GM18861 (cell line): Measurements from ENCODE around the gene OTOP1.
"Not testable (repeated sequence)": the region's sequence is repeated elsewhere in the genome, so short reads cannot be mapped to it uniquely, and the experiment has no call there.

Experiments
- ATAC-seq: cut with Tn5 transposase; IDR thresholded peaks from one replicate; pipeline ENCODE4 v1.9.1; 2021; ENCODE audit not compliant: unreplicated experiment

Gene OTOP1

DNA sequence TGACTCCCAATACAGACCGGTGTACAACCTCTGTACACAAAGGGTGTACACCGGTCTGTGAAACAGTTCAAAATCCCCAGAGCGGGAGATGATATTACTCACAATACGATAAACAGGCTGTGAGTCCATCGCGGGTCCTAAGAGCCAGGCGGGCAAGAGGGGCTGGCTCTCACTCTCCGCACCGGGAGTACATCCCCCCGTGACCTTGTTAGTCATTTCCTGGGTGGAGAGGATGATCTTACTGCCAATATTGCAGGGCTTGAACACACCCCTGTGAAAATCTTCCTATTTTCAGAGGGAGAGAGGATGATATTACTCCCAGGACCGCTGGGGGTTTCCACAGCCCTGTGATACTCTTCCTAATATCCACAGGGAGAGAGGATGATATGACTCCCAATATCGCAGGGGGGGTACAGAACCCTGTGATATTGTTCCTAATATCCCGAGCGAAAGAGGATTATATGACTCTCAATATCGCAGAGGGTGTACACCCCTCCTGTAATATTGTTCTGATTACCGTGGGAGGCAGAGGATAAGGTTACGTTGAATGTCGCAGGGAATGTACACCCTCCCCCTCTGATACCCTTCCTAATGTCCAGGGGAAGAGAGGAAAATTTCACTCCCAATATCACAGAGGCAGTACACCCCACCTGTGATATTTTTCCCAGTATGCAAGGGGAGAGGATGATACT is 60.9 kb downstream of the OTOP1 start:
- ATAC-seq = not testable (repeated sequence)

DNA sequence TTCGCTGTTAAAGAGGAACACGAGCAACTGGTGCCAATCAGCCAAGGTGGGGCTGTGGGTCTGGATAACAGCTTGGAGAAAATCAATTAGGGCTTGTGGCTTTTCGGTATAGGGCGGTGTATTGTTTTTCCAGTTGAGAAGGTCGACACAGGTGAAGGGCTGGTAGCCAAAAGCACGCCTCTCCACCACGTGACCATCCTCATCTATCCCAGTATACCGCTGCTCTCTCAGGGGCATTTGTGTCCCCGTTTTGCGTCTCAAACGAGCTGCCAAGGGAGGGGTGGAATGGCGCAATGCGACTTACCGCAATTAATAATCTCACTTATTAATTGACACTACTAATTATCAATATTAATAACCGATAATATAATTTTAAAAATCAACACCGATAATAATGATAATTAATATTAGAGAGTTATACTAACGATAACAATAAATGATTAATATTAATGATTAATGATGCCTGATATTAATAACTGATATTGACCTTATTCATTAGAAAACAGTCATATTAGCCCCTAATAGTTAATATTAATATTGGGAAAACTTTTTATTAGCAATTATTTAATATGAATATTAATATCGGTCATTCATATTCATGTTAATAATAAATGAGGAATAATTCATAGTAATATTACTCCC is 62.1 kb downstream of the OTOP1 start:
- not testable (repeated sequence) for ATAC-seq

DNA sequence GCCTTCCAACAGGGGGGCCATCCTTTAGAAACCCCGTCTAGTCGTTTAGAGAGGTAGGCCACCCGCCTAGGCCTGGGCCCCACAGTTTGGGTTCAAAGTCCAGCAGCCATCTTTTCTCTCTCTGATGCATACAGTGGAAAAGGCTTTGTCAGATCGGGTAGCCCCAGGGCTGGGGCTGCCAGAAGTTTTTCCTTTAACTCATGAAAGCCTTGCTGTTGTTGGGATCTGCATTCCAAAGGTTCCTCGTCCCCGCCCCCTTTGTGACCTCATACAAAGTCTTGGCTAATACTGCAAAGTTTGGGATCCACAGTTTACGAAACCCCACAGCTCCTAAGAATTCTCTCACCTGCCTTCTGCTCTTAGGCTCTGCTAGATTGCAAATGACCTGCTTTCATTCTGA is 64.5 kb downstream of the OTOP1 start:
- not testable (repeated sequence) for ATAC-seq

DNA sequence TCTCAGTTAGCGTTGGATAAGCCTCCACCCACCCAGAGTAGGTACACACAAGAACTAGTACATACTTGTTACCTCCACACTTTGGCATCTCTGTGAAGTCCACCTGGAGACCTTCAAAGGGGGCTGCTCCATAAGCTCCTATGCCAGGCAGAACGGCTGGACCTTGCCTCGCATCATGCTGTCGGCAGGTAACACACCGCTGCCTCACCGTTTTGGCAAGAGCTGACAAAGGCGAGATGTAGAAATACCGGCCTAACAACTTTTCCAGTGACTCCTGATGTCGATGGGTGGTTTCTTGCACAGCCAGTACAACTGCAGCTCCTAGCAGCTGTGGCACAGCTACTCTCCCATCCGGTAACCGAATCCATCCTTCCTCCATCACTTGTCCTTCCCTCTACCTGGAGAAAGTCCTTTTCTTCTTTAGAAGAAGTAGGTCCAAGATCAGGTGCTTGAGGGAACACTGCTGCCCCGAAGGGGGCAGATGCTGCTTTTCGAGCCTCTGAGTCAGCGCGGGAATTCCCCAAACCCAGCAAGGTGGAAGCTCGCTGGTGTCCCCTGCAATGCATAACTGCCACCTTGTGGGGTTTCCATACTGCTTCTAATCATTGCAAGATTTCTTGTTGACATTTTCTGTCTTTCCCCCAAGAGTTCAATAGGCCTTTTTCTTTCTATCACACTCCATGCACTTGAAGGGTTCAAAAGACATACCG is 65.6 kb downstream of the OTOP1 start:
- ATAC-seq = not testable (repeated sequence)

DNA sequence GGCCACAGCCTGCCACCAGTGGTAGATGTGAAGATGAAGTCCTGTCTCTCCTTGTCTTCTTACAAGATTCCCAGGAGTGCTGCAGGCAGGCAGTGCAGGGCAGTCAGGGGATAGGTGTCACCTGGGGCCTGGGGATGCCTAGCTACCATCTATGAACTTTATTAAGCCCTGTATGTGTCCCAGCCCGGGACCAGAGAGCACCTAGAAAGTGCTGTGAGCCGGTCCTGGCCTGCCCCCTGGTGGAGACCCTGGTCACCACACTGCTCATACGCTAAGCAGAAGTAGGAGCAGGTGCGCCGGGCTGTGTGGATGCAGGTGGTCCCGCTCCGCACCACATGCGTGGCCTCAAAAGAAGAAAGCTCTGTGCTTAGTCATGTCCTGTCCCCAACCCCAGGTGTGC is 81.1 kb downstream of the OTOP1 start:
- not testable (repeated sequence) for ATAC-seq

DNA sequence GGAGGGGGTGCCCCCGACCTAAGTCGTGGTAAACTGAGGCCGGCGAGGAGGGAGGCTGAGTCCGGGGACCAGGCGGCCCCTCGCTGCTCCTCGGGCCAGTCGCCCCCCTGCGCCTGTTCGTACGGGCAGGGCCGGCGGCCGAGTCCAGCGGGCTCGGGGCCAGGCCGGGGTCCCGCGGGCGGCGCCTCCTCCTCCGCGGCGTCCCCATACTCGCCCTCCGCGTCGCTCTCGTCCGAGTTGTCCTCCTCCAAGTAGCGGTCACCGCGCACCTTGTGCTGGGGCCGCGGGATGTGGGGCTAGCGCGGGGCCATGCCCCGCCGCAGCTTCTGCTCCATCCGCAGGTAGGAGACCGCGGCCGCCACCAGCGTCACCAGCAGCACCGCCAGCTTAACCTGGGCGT is 83.4 kb downstream of the OTOP1 start:
- ATAC-seq = not testable (repeated sequence)

DNA sequence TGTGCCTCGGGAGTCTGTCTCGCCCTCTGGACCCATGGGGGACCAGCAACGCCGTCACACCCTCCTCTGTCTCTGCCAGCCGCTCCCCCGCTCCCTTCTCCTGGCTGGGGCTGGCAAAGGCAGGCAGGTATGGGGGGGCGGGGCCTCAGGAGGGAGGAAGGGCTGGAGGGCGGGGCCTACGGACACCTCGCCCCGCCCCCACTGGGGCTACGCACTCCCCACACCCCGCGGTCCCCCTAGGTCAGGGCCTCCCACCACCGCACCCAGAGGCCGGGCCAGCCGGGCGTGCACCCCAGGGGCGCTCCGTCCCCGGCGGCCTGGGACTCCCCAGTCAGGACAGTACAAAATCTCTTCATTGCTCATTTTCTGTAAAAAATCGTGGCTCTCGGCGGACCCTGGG is 84.0 kb downstream of the OTOP1 start:
- not testable (repeated sequence) for ATAC-seq

DNA sequence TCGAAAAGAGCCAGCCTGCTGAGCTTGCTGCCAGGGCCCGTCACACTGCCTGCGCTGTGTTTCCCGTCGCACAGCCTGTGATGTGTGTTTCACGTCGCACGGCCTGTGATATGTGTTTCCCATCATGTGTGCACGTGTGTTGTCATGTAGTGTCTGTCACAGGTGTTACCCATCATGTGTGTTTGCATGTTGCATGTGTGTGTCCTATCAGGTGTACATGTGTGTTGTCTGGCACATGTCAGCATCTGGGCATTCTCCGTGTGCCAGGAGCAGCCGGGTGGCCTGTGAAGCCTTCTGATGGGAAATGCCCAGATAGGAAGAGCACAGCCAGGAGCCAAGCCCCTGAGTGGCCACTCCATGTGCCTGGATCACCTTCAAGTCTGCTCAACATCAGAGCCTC is 85.5 kb downstream of the OTOP1 start:
- ATAC-seq = not testable (repeated sequence)
